H54 (cell line): ENCODE measurements around the gene CFAP74.

Source experiments
- DNase-seq: peaks from one replicate; pipeline ENCODE4 v3.0.0; 2011; ENCODE audit warnings: low spot score, mixed read lengths; ENCODE audit not compliant: insufficient read length
- FAIRE-seq: peaks from 3 replicates; lab custom pipeline; 2011; peaks lifted over from hg19 to GRCh38; lab: Jason Lieb, UNC
- POLR2A ChIP-seq: IDR thresholded peaks from 2 replicates; pipeline ENCODE4 v1.6.1; 2011; ENCODE audit warnings: low read depth, mild to moderate bottlenecking, low read length

Gene CFAP74

DNA sequence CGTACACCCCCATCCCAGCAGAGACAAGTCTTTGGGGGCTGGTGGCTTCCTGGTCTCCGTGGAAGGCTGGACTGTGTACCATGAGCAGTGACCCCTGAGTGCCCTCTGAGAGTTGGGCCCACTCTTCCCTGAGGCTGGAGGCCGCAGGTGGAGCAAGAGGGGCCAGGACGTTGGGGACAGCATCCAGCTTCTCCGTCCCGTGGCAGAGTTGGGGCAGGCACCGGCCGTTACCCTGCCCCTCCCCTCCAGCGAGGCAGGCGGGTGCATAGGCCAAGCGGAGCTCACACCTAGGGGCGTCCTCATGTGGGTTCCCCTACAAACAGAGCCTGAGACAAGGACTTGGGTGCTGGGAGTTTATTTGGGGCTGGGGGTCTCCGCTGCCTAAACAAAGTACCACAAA is 29.6 kb upstream of the CFAP74 start:
- no peak for TF ChIP-seq POLR2A
- FAIRE-seq, result no peak
- no peak for DNase-seq

DNA sequence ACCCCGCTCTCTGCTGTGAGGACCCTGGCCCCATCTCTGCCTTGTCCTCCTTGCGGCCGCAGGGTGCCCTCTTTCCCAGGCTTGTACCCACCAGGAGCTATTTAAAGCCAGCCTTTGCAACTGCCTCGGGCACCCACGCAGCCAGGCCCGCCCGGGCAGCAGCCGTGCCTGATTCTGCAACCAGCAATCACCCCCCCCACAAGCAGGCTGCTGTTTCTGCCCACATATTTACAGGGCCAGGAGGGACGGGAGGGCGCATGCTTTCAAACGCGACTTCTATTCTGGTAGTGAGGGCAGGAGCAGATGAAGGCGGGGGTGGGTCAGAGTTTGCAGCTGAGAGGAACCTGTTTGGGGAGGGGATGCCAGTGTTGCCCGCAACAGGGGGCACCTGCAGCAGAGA is 29.2 kb upstream of the CFAP74 start:
- no peak for TF ChIP-seq POLR2A
- no peak for FAIRE-seq
- DNase-seq, result no peak

DNA sequence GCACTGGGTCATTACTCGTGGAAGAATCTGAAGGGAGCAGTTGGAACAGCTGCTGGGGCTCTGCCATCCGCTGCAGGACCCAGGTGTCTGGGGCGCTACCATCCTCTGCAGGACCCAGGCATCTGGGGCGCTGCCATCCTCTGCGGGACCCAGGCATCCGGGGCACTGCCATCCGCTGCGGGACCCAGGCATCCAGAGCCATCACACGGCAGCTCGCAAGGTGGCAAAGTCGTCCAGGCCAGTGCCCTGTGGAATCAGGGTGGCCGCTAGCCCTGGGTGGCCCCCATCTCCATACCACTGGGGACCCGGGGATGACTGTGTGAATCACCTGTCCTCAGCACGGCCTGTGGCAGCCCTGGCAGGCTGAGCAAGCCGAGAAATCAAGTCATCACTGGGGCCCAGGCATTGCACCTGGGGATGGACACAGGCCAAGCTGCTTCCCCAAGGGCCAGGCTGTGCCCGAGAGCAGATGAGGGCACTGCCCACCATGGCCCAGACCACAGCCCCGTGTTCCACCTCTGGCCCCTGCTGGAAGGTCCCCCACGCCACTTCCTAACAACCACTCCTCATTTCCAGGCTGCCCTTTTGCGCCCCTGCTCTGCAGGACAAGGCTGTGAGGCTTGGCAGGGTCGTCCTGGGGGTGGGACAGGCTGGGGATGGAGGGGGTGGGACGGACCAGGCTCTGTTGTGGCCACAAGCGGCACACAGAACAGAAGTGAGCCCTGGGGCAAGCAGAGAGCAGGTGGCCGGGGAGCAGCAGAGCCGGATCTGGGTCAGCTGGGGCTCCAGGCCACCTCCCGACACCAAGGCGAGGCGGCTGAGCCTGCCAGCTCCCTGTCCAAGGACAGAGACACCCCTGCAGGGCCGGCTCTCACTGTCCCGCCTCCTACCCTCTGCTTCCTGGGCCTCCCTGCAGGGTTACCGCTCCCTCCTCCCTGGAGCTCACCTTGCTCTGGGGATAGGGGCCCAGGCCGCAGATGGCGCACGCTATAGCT is 28.3 kb upstream of the CFAP74 start:
- TF ChIP-seq POLR2A, result no peak
- FAIRE-seq, result no peak
- DNase-seq, result no peak

DNA sequence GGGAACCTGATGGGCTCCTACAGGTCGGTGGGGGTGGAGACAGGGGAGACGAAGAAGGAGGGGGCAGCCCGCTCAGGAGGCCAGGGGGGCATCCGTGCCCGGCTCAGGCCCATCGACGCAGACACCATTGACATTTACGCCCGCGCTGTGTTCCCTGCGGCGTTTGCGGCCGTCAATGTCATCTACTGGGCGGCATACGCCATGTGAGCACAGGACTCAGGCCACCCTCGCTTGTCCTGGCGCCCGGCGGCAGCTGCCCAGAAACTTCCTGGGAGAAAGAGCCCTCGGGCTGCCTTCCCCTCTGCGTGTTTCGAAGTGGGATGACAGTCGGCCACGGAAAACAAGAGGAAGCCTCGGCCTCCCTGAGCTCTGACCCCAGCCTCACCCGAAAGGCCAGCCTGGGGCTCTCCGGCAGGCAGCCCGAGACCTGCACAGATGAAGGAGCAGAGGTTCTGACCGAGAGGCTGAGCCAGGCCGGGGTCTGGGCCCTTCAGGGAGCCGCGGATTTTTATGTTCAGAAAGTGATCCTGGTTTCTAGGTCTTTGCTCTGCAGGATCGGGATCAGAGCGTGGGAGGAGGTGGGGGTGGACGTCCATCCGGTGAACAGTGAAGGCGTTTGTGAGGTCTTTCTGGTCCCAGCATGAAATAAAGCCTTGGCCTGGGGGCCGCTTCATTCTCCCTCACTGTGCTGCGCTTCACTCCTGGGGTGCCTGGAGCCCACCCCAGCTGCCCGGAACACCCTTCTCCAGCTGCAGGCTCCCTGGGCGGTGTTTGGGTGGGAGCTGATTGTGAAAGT is 26.7 kb upstream of the CFAP74 start:
- FAIRE-seq (no peak), DNase-seq (no peak)
- TF ChIP-seq POLR2A, result no peak

DNA sequence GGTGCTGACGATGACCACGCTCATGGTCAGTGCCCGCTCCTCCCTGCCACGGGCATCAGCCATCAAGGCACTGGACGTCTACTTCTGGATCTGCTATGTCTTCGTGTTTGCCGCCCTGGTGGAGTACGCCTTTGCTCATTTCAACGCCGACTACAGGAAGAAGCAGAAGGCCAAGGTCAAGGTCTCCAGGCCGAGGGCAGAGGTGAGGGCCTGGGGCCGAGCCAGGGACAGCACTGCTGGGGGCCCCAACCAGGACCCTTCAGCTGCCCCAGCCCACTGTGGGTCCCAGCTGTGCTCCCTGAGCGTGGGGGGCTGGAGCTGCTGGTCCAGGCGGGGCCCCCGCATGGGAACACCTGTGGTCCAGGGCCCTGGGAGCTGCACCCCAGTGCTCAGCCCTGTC is 26.0 kb upstream of the CFAP74 start:
- TF ChIP-seq POLR2A, result no peak
- DNase-seq (no peak), FAIRE-seq (no peak)

DNA sequence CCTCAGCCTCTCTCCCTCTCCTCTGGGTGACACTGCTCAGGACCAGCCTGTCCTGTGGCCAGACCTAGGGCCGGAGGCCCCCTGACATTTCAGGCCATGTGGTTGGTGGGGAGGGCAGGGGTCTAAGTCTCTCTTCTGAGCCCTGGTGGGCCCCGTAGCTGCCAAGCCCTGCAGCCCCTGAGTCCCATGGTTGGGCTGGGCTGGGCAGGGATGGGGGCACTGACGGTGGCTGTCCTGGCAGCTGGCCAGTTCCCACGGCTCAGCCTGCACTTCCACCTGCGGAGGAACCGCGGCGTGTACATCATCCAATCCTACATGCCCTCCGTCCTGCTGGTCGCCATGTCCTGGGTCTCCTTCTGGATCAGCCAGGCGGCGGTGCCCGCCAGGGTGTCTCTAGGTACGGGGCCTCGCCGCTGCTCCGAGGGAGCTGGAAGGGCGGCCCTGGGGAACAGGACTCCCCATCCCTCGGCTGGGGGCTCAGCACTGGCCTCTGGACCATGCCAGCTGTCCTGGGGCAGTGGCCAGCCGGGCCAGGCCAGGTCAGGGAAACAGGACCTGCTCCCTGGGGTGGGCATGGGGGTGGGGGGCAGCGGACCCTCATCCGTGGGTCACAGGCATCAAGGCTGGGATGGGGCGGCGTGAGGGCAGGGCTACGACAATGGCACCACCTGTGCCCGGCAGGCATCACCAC is 25.4 kb upstream of the CFAP74 start:
- FAIRE-seq (no peak), DNase-seq (no peak)
- no peak for TF ChIP-seq POLR2A

DNA sequence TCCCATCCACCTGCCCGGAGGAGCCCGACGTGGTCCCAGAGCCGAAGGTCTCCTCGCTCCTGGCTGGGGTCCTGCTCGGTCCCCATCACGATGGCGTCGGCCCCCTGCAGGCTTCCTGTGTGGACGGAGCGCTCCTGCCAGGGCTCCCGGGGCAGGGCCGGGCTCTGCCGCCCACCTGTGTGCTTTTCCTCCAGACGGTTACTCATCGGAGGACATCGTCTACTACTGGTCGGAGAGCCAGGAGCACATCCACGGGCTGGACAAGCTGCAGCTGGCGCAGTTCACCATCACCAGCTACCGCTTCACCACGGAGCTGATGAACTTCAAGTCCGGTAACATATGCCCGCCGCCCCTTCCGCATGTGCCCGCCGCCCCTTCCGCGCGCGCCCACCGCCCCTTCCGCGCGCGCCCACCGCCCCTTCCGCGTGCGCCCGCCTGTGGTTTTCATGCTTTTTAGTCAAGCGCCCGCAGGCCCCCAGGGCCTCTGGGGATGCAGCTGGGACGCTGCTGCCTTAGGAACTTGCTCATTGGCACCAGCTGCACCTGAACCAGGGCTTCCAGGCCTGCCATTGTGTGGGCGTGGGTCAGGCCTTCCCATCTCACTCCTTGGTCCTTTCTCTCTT is 24.5 kb upstream of the CFAP74 start:
- FAIRE-seq (no peak), DNase-seq (no peak)
- no peak for TF ChIP-seq POLR2A

DNA sequence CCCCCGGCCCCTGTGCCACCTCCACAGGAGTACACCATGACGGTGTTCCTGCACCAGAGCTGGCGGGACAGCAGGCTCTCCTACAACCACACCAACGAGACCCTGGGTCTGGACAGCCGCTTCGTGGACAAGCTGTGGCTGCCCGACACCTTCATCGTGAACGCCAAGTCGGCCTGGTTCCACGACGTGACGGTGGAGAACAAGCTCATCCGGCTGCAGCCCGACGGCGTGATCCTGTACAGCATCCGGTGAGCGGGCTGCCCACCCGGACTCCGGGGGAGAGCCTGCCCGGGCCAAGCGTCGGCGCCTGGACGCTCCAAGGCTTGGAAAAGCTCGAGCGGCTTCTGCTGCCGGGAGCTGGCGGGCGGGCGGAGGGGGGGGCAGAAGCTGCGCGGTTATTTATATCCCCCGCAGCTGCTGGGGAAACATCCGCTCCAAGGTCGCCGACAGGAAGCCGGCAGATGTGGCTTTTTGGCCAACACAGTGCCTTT is 21.9 kb upstream of the CFAP74 start:
- no peak for TF ChIP-seq POLR2A
- no peak for DNase-seq
- FAIRE-seq, result no peak

DNA sequence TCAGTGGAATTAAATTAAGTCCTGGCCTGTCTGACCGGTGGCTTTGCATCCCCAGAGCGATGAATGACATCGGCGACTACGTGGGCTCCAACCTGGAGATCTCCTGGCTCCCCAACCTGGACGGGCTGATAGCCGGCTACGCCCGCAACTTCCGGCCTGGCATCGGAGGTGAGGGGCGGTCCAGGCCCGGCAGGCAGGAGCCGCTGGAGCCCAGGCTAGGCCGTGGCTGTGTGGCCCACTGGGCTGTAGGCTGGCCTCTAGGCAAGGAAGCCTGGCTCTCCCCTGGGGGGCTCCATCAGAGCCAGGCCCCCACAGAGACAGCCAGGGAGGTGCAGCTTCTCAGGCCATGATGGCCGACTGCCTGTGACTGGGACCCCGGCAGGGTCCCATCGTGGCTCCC is 21.3 kb upstream of the CFAP74 start:
- TF ChIP-seq POLR2A, result no peak
- no peak for FAIRE-seq
- DNase-seq, result no peak

DNA sequence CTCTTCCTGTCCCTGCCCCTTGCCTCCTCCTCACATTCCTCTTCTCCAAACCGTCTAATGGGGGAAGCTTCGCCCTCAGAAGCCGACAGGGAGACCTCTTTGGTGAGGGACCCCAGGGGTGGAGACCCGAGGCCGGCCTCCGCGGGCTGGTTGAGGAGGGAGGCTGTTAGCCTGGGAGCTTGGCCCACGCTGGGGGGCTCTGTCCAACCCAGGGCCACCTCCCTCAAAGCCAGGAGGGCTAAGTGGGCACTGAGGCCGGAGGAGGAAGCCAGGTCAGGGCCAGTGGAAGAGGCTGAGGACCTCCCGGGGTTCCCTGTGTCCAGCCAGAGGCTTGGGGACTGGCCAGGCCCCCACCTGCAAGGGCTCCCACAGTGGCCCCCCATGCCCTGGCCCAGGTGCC is 20.9 kb upstream of the CFAP74 start:
- FAIRE-seq, result no peak
- no peak for DNase-seq
- TF ChIP-seq POLR2A, result no peak

DNA sequence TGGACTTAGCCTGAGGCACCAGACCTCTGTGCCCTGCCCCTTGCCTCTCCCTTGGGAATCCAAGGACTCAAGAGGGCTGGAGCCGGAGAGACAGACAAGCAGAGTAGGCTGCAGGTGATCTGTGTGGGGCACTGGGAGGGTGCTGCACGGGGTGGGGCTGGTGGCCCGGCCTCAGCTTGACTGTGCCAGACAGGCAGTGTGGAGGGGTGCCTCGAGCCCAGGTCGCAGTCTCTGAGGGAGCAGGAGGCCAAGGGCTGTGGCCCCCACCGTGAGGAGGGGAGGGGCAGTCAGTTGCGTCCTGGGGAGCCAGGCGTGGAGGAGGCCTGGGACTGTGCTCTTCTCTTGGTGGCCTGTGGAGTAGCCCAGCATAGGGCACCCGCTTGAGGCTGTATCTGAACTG is 19.6 kb upstream of the CFAP74 start:
- FAIRE-seq (no peak), DNase-seq (no peak)
- no peak for TF ChIP-seq POLR2A

DNA sequence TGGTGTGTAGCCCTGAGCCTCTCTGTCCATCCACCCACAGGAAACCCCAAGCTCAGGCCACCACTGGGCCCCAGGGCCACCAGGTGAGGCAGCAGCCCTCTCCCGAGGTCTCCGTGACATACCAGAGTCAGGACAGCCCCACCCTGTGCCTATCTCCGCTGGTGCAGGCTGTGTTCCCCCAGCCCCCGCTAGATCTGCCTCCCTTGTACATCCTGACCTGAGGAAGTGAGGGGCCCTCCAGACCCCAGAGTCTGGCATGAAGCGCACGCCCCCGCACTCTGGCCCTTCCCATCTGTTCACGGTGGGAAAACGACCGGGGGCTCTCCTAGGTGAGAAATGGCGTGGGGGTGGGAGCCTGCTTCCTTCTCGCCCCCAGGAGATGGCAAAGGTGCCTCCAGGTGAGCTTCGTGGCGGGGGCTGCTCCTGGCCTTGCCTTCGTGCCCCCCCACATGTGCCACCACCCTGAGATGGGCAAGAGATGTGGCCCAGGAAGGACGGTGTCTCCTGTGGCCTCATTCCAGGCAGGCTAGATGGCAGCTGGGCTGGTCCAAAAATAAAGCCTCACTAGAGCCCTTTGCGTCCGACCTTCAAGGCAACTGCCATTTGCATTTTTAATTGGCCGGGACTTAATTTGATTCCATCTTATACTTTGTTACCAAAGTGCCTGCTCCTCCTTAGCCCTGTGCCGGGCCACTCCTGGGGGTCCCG is 18.6 kb upstream of the CFAP74 start:
- FAIRE-seq, result no peak
- TF ChIP-seq POLR2A, result no peak
- no peak for DNase-seq

DNA sequence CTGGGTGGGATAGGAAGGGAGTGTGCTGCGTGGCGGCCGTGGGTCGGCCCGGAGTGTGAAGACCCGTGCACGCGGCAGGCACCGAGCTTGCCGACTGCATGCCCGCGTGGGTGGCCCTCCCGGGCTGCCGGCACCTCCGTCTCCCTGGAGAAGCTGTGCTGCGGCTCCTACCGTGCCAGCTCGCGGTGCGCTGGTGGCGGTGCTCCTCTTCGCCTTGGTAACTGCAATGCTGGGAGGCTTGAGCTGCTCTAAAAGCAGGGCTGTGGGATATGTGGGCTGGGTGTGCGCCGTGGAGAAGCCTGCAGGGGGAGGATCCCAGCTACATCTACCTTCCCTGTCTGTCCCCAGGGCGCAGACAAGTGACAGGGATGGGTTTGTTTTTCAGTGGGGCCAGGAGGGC is 18.0 kb upstream of the CFAP74 start:
- FAIRE-seq (no peak), DNase-seq (no peak)
- no peak for TF ChIP-seq POLR2A
